Non-pigmented ciliary epithelial cell (primary cell): ENCODE results near the gene KRTAP2-1.
"Not testable (repeated sequence)": the region's sequence is repeated elsewhere in the genome, so short reads cannot be mapped to it uniquely, and the experiment has no call there.

Source experiments
- DNase-seq: peaks from one replicate; pipeline ENCODE4 v3.0.0-alpha.2; 2010; ENCODE audit warnings: low read depth

The KRTAP2-1 gene

DNA sequence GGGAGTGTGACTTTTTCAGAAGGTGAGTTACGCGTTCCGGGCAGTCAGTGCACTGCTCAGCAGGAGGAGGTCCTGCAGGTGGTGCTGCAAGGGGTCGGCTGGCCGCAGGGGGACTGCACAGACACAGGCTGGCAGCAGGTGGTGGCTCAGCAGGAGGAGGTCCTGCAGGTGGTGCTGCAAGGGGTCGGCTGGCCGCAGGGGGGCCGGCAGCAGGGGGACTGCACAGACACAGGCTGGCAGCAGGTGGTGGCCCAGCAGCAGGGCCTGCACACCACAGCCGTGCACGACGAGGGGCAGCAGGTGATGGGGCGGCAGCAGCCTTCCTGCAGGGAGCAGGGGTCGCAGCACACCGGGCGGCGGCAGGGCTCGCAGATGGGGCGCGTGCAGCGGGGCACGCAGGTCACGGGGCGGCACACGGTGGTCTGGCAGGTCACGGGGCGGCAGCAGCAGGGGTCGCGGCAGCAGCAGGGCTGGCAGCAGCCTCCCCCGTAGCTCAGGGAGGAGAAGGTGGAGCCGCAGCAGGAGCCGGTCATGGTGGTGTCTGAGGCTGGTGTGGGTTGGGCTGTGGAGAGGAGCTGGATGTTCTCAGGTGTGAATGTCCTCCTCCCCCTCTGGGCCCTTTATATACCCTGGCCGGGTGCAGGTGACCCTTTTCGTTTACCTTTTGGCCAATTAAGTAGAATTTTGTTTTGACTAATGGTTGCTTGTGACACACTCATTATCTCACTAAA is at the start of gene KRTAP2-1:
Gene KRTAP2-1, minus strand, starts transcription at position 582 of the 731 bp plus-strand sequence. Its CDS starts 49 bp downstream, at position 533.
- DNase-seq, result not testable (repeated sequence)

DNA sequence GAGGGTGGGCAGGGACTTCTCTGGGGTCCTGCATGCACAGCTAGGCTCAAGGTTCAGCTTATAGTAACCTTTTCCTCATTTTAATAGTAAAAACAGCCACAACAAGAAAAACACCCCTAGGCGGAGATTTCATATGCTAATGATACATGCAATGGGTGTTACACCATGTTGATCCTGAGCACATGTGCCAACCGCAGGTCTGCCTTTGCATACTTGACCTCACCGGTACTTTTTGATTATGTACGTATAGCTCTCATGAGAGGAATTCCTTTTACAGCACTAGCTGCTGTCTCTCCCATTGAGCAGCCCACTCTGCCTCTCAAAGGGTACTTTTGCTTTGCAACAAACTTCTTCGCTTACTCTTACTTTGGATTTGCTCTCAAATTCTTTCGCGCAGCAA is 48.9 kb upstream of the KRTAP2-1 start:
- no peak for DNase-seq

DNA sequence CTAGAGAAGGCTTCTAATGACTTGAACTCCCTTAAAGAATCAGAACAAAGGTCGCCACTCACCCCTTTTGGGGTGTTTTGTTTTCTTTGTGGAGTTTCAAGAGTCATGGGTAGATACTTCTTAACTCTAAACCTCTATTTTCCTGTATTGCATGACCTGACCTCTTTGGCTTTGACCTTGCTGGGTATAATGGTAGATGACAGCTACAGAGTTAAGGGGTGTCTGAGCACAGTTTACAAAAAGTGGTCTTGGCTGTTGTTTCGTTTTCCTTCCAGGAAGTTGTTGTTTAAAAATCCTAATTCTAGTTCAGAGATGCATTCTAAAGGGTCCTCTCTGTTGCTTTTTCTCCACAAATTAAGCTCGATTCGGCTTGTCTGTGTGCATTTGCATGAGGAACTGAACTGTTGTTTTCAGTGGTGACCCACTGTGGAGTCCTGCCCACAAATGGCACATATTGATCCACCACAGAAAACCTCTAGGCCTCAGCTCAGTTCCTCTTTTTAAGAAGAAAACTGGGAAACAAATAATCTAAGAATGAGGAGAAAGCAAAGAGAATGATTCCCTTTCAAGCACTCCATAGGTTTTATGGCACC is 41.7 kb upstream of the KRTAP2-1 start:
- not testable (repeated sequence) for DNase-seq

DNA sequence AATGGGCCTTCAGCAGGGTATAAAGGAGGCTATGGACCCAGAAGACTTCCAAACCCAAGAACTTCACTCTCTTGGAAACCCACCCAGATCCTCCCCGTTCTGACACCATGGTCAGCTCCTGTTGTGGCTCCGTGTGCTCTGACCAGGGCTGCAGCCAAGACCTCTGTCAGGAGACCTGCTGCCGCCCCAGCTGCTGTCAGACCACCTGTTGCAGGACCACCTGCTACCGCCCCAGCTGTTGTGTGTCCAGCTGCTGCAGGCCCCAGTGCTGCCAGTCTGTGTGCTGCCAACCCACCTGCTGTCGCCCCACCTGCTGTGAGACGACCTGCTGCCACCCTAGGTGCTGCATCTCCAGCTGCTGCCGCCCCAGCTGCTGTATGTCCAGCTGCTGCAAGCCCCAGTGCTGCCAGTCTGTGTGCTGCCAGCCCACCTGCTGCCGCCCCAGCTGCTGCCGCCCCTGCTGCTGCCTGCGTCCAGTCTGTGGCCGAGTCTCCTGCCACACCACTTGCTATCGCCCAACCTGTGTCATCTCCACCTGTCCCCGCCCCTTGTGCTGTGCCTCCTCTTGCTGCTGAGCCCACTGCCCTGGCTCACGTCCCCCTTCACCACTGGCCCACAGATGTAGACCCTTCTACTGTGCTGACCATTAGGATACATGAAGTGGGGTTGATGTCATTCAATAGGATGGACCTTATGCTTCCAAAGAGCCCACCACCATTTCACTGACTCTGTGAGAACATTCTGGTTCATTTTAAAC is 37.2 kb upstream of the KRTAP2-1 start, which contains the start of gene KRTAP4-7:
Gene KRTAP4-7, plus strand, starts transcription at position 51 of the 757 bp plus-strand sequence. Its CDS starts 57 bp downstream, at position 108.
- not testable (repeated sequence) for DNase-seq

- not testable (repeated sequence) for DNase-seq
Measured at GRCh38 chr17:41083427-41083826, 36.3 kb upstream of the KRTAP2-1 start.

- no peak for DNase-seq
Measured at GRCh38 chr17:41082626-41083025, 35.5 kb upstream of the KRTAP2-1 start.

GRCh38 chr17:41076788-41077187 is 29.7 kb upstream of the KRTAP2-1 start:
- no peak for DNase-seq

GRCh38 chr17:41073676-41074075 is 26.6 kb upstream of the KRTAP2-1 start:
- DNase-seq, result no peak

DNA sequence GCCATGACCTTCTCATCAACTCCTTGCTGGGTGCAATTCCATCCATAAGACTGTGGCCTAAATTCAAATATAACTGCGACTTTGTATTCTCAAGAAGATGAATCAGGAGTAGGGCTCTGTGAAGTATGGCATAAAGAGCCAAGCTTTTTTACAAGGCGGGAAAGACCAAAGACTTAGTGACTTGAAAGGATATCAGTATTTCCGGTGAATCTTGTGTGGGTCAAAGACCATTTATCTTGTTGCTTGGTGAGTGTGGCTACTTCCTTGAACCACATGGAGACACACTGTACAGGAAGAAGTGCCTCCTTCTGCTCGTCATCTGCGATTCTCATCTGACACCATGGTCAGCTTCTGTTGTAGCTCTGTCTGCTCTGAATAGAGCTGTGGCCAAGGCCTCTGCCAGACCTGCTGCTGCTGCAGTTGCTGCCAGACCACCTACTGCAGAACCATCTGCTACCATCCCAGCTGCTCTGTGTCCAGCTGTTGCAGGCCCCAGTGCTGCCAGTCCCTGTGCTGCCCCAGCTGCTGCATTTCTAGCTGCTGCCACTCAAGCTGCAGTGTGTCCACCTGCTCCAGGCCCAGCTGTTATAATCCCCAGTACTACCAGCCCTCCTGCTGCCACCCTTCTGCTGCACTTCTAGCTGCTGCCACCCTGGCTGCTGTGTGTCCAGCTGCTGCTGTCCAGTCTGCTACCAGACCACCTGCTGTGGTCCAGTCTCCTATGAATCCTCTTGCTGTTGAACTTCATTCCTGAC is 24.7 kb upstream of the KRTAP2-1 start:
- no peak for DNase-seq

GRCh38 chr17:41069031-41069430 is 21.9 kb upstream of the KRTAP2-1 start:
- no peak for DNase-seq

DNA sequence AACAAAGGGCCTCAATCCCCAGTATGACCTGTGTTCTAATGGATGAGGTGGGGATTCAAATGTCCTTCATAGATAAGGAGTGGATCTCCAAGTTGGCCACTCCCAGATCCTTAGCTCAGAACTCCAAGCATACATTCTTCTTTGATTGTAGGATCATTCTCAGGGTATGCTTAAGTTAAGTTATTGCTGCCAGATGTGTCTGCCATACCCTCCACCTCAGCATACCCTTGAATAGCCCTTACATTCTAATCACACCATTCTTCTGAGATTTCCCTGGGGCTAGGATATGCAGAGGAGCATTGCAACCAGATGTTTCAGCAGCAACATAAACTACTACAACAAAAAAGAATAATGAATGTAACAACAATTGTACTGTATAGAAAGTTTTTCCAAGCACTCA is 20.2 kb upstream of the KRTAP2-1 start:
- no peak for DNase-seq

GRCh38 chr17:41065829-41066624 is 18.9 kb upstream of the KRTAP2-1 start, which contains the start of gene KRTAP2-4:
KRTAP2-4 (minus strand) TSS chr17:41065879; CDS start chr17:41065845, 34 bp downstream.
- DNase-seq, result peak; percentile 79

GRCh38 chr17:41065016-41065689 is 18.0 kb upstream of the KRTAP2-1 start:
- DNase-seq, result not testable (repeated sequence)

GRCh38 chr17:41064301-41064700 is 17.2 kb upstream of the KRTAP2-1 start:
- DNase-seq, result no peak

DNA sequence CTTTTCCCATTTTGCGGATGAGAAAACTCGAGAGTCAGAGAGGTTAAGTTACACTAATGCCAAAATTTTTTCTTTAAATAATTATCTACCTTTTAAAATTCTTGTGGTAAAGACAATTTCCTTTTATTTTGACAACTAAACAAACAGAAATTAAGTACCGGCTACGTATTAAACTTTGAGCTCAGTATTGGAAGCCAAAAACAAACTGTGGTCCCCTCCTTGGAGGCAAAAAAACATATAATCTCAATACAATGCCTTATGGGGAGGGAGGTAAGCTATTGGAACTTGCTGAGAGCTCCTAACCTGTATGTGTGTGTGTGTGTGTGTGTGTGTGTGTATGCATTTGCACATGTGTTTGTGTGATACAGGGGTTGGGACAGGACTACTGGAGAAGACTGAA is 16.3 kb upstream of the KRTAP2-1 start:
- DNase-seq, result no peak

- peak; percentile 93 for DNase-seq
Measured at GRCh38 chr17:41061964-41062363, 14.8 kb upstream of the KRTAP2-1 start.

DNA sequence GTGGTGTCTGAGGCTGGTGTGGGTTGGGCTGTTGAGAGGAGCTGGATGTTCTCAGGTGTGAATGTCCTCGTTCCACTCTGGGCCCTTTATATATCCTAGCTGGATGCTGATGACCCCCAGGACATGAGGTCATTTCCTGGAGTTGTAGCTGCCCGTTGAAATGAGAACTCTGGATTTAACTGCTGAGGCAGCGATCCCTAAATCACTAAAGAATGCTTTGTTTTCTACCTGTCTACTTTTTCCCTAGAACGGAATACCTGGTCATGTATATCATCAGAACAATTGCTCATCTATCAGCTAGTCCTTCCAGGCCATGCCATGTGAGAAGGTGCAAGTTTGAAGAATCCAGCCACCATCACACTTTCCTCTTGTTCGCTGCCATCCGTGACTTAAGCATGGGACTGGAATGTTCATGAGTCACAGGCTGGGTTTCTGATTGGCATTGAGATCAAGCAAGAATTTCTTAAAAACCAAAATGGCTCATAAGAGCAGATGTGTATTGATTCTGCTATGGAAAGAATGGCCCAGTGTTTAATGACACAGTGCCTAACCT is 13.0 kb upstream of the KRTAP2-1 start, which contains the start of gene KRTAP2-3:
Gene KRTAP2-3, minus strand, starts transcription at position 63 of the 553 bp plus-strand sequence. CDS start 64 bp downstream, outside the sequence.
- peak; percentile 92 for DNase-seq

- peak; percentile 86 for DNase-seq
Measured at GRCh38 chr17:41059276-41060051, 12.3 kb upstream of the KRTAP2-1 start.

- DNase-seq, result no peak
Measured at GRCh38 chr17:41058741-41059140, 11.6 kb upstream of the KRTAP2-1 start.
